GM12878 (cell line): ENCODE measurements around the gene FYB1. TPM values are rescaled to one million over a fixed set of nuclear protein-coding genes. Genes with fewer than 3 reads are reported as not detected.

Experiments used
- ATAC-seq: fragments of 200-7000 bp; cut with Tn5 transposase; 3 replicates; pipeline ENCODE4 v1.9.1; 2020; ENCODE audit warnings: mild to moderate bottlenecking, moderate library complexity
- BruUV-seq: library from RNA; stranded (reverse); fragments of 400-500 nt; replicated peaks from 2 replicates; lab custom pipeline; 2021; lab: Mats Ljungman, UMichigan
- CTCF ChIA-PET: fragments of 300-600 bp; sonication (Branson Sonifier 250); formaldehyde crosslinking; extraction: SDS; loops from one replicate; lab custom pipeline; 2021; ENCODE audit warnings: inconsistent platforms; lab: Yijun Ruan, JAX
- POLR2A ChIA-PET: fragments of 350-600 bp; formaldehyde crosslinking; extraction: SDS; loops from one replicate; lab custom pipeline; 2021; ENCODE audit warnings: inconsistent platforms; lab: Charles Lee
- RAD21 ChIA-PET: fragments of 300-600 bp; sonication (Branson Sonifier 250); formaldehyde crosslinking; loops from one replicate; lab custom pipeline; 2023; ENCODE audit warnings: antibody characterized with exemption; ENCODE audit not compliant: unreplicated experiment; lab: Charles Lee
- SMC1A ChIA-PET: fragments of 300-600 bp; sonication (Branson Sonifier 250); formaldehyde crosslinking; loops from one replicate; lab custom pipeline; 2023; ENCODE audit not compliant: unreplicated experiment, uncharacterized antibody; lab: Charles Lee
- DNase-seq: peaks from one replicate; pipeline ENCODE4 v3.0.0-alpha.2; 2011; ENCODE audit warnings: low read depth, low spot score
- FAIRE-seq: peaks from 3 replicates; lab custom pipeline; 2011; peaks lifted over from hg19 to GRCh38; lab: Jason Lieb, UNC
- H2AFZ ChIP-seq: 2 replicates; pipeline ENCODE4 v1.6.0; 2011; ENCODE audit warnings: low read depth, low read length, control low read depth; ENCODE audit not compliant: control insufficient read depth
- H3K27ac ChIP-seq: 2 replicates; pipeline ENCODE4 v1.5.1; 2011; ENCODE audit warnings: control low read depth; ENCODE audit not compliant: control insufficient read depth, insufficient read depth
- H3K27me3 ChIP-seq, 2 experiments: replicated peaks in 1 of 2; 2 replicates each; pipeline versions ENCODE4 v1.6.0 to v1.6.1; 2011; ENCODE audit warnings: low read length in 1 of 2; ENCODE audit not compliant: control insufficient read depth in 2 of 2, insufficient read depth in 2 of 2
- H3K36me3 ChIP-seq, 2 experiments: 2 replicates each; pipeline ENCODE4 v1.5.1; 2011; ENCODE audit warnings: low read length in 1 of 2; ENCODE audit not compliant: control insufficient read depth in 2 of 2, insufficient read depth in 2 of 2
- H3K4me1 ChIP-seq: 2 replicates; pipeline ENCODE4 v1.6.1; 2011; ENCODE audit warnings: mild to moderate bottlenecking, low read length, moderate library complexity, mixed read lengths; ENCODE audit not compliant: control insufficient read depth, insufficient read depth
- H3K4me2 ChIP-seq: 2 replicates; pipeline ENCODE4 v1.6.0; 2011; ENCODE audit warnings: control low read depth; ENCODE audit not compliant: control insufficient read depth, insufficient read depth
- H3K4me3 ChIP-seq: fragments of 200-600 bp; sonication (generic); 2 replicates; pipeline ENCODE4 v1.5.1; 2016
- H3K79me2 ChIP-seq: 2 replicates; pipeline ENCODE4 v1.6.0; 2011; ENCODE audit warnings: low read length; ENCODE audit not compliant: control insufficient read depth, insufficient read depth
- H3K9ac ChIP-seq: 2 replicates; pipeline ENCODE4 v1.8.0; 2011; ENCODE audit warnings: low read length, control low read depth, mixed read lengths; ENCODE audit not compliant: control insufficient read depth, insufficient read depth
- H3K9me3 ChIP-seq: replicated peaks from 3 replicates; pipeline ENCODE4 v1.5.1; 2011; ENCODE audit warnings: mild to moderate bottlenecking, low read length; ENCODE audit not compliant: control insufficient read depth, insufficient read depth
- H4K20me1 ChIP-seq: 2 replicates; pipeline ENCODE4 v1.6.0; 2011; ENCODE audit not compliant: control insufficient read depth, insufficient read depth
- CBFB ChIP-seq: IDR thresholded peaks from 2 replicates; pipeline ENCODE4 v1.6.1; 2016; ENCODE audit warnings: antibody characterized with exemption, low read depth
- GABPA ChIP-seq: IDR thresholded peaks from 2 replicates; pipeline ENCODE4 v1.6.1; 2014; ENCODE audit warnings: antibody characterized with exemption, low read depth, mild to moderate bottlenecking, inconsistent platforms
- IRF4 ChIP-seq: IDR thresholded peaks from 2 replicates; pipeline ENCODE4 v1.6.1; 2011; ENCODE audit warnings: low read depth, low read length
- MYB ChIP-seq: fragments of 150-350 bp; IDR thresholded peaks from 2 replicates; pipeline ENCODE4 v1.6.1; 2014; ENCODE audit warnings: mild to moderate bottlenecking, low read depth, low read length, borderline replicate concordance
- NFYB ChIP-seq: IDR thresholded peaks from 2 replicates; pipeline ENCODE4 v1.6.1; 2011; ENCODE audit warnings: low read depth, mild to moderate bottlenecking, low read length, improper control_type of control experiment, moderate library complexity; ENCODE audit not compliant: insufficient read depth
- RAD51 ChIP-seq: fragments of 450-650 bp; IDR thresholded peaks from 2 replicates; pipeline ENCODE4 v1.6.1; 2016; ENCODE audit warnings: moderate library complexity, mild to moderate bottlenecking, inconsistent platforms
- SMAD1 ChIP-seq: fragments of 450-650 bp; IDR thresholded peaks from 2 replicates; pipeline ENCODE4 v1.6.1; 2018; ENCODE audit warnings: mild to moderate bottlenecking, low read depth; ENCODE audit not compliant: partially characterized antibody
- SMAD5 ChIP-seq: IDR thresholded peaks from 2 replicates; pipeline ENCODE4 v1.6.1; 2016; ENCODE audit warnings: antibody characterized with exemption, low read depth
- SPI1 ChIP-seq: IDR thresholded peaks from 2 replicates; pipeline ENCODE4 v1.6.1; 2011; ENCODE audit warnings: low read depth, mild to moderate bottlenecking, low read length, moderate library complexity, borderline replicate concordance; ENCODE audit not compliant: insufficient read depth
- SREBF2 ChIP-seq: IDR thresholded peaks from 2 replicates; pipeline ENCODE4 v1.6.1; 2012; ENCODE audit warnings: mild to moderate bottlenecking, low read length
- TCF7 ChIP-seq: IDR thresholded peaks from 2 replicates; pipeline ENCODE4 v1.6.1; 2014; ENCODE audit warnings: antibody characterized with exemption, borderline replicate concordance
- ZNF384 ChIP-seq: IDR thresholded peaks from 2 replicates; pipeline ENCODE4 v1.6.1; 2012; ENCODE audit warnings: low read depth, mild to moderate bottlenecking, low read length, improper control_type of control experiment, borderline replicate concordance
- WGBS: methylation state at CpG from one replicate; pipeline ENCODE4 v1.1.6; 2016; ENCODE audit warnings: low lambda C conversion rate; ENCODE audit not compliant: insufficient replicate concordance, insufficient coverage; ENCODE audit errors: missing lambda C conversion rate; 5-methylcytosine and 5-hydroxymethylcytosine counted together
- in situ Hi-C: fragments of 300-500 bp; cut with MboI; formaldehyde crosslinking; loops from 9 replicates; pipeline ENCODE4 v1.14.3; 2018; ENCODE audit warnings: mixed read lengths
- intact Hi-C: fragments of 100-400 bp; cut with micrococcal nuclease; formaldehyde crosslinking; loops from one replicate; pipeline ENCODE4 v1.14.2; 2022; ENCODE audit not compliant: unreplicated experiment
- polyA plus RNA-seq, 11 experiments: library from polyadenylated mRNA; depleted of rRNA in 4 of 11; unstranded in 6 of 11; stranded (reverse) in 5 of 11; fragments of >200 nt; fragmentation: Nextera tagmentation in 4 of 11; fragmentation: Illumina TruSeq in 1 of 11; extraction: Ambion mirVana in 4 of 11; extraction: Trizol in 1 of 11; gene quantifications; 1 replicate in 1 of 11; 2 replicates in 10 of 11; pipeline versions ENCODE4 v1.2.1 to v1.2.3, GENCODE V29; 2011 to 2016; ENCODE audit warnings: inconsistent platforms in 2 of 11, missing spikeins in 2 of 11, low read depth in 1 of 11
- total RNA-seq, 4 experiments: library from RNA; depleted of rRNA in 3 of 4; stranded (reverse); fragments of >200 nt in 3 of 4; fragmentation: Illumina TruSeq in 1 of 4; extraction: Trizol in 1 of 4; gene quantifications; 2 replicates each; pipeline versions ENCODE4 v1.2.1 to v1.2.3, GENCODE V29; 2013 to 2021
- TF ChIP-seq, protein P1 (sequence below): fragments of 450-650 bp; IDR thresholded peaks from 2 replicates; pipeline ENCODE4 v1.6.1; 2016; ENCODE audit warnings: mild to moderate bottlenecking
- TF ChIP-seq, protein P2 (sequence below): fragments of 450-650 bp; IDR thresholded peaks from 2 replicates; pipeline ENCODE4 v1.6.1; 2017; ENCODE audit warnings: mild to moderate bottlenecking, moderate library complexity
- TF ChIP-seq, protein P3 (sequence below): fragments of 450-650 bp; IDR thresholded peaks from 2 replicates; pipeline ENCODE4 v1.6.1; 2014; ENCODE audit warnings: mild to moderate bottlenecking

The FYB1 gene
- total and polyA plus RNA-seq, 10 of the 15 experiments (the other 5 are each of a cell fraction or from before 2014, with no cell fraction given): 0.06 to 4.3 (median 0.25) TPM; not detected in 2

DNA sequence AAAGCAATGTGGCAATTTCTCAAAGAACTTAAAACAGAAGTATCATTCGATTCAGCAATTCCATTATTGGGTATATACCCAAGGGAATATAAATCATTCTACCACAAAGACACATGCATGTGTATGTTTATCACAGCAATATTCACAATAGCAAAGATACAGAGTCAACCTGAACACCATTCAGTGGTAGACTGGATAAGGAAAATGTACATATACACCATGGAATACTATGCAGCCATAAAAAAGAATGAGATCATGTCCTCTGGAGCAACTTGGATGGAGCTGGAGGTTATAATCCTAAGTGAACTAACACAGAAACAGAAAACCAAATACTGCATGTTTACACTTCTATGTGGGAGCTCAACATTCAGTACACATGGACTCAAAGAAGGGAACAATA lies 21.4 kb upstream of the FYB1 start (continued):
- TF ChIP-seq, protein P1, sequence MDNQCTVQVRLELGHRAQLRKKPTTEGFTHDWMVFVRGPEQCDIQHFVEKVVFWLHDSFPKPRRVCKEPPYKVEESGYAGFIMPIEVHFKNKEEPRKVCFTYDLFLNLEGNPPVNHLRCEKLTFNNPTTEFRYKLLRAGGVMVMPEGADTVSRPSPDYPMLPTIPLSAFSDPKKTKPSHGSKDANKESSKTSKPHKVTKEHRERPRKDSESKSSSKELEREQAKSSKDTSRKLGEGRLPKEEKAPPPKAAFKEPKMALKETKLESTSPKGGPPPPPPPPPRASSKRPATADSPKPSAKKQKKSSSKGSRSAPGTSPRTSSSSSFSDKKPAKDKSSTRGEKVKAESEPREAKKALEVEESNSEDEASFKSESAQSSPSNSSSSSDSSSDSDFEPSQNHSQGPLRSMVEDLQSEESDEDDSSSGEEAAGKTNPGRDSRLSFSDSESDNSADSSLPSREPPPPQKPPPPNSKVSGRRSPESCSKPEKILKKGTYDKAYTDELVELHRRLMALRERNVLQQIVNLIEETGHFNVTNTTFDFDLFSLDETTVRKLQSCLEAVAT: no peak
- TF ChIP-seq TCF7 (no peak), SMAD5 (no peak), SMAD1 (no peak)

DNA sequence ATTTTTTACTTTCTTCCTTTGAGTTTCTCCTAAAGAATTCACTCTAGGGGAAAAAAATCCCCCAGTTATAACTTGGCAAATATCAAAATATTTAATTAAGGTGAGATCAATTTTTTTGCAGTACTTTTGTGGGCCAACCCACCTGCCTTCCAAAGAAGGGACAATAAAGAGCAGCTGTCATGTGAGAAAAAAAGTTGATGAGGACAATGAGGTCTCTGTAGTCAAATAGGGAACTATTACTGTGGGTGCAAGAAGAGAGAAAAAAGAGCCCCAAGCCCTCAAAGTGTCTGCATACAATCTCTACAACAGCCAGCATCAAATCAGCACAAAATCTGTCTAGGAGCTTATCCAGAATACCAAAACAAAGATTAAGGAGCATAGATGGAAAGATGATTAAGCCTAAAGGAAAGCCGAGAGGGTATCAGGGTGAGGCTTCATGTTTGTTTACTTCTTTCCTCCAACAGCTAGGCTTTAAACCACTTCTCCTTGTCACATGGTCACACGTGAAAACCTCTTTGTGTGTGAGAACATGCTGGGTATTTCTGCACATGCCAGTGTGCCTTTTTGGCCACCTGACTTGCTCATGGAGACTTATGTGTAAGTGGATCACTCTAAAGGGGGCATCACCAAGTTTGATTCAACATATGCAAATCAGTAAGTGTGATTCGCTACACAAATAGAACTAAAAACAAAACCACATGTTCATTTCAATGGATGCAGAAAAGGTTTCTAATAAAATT lies 19.2 kb upstream of the FYB1 start:
- POLR2A ChIA-PET: interaction anchor here (0.8 kb wide), 1 partner anchor 16 kb away, joined by 3 read pairs; no protein-coding TSS in a partner anchor
- TF ChIP-seq SREBF2 (no peak), CBFB (no peak), GABPA (no peak), MYB (no peak), RAD51 (peak; percentile 83), SPI1 (no peak), IRF4 (no peak), NFYB (no peak), ZNF384 (peak; percentile 74; the same call in 1 of the 2 replicates)
- TF ChIP-seq, protein P2, sequence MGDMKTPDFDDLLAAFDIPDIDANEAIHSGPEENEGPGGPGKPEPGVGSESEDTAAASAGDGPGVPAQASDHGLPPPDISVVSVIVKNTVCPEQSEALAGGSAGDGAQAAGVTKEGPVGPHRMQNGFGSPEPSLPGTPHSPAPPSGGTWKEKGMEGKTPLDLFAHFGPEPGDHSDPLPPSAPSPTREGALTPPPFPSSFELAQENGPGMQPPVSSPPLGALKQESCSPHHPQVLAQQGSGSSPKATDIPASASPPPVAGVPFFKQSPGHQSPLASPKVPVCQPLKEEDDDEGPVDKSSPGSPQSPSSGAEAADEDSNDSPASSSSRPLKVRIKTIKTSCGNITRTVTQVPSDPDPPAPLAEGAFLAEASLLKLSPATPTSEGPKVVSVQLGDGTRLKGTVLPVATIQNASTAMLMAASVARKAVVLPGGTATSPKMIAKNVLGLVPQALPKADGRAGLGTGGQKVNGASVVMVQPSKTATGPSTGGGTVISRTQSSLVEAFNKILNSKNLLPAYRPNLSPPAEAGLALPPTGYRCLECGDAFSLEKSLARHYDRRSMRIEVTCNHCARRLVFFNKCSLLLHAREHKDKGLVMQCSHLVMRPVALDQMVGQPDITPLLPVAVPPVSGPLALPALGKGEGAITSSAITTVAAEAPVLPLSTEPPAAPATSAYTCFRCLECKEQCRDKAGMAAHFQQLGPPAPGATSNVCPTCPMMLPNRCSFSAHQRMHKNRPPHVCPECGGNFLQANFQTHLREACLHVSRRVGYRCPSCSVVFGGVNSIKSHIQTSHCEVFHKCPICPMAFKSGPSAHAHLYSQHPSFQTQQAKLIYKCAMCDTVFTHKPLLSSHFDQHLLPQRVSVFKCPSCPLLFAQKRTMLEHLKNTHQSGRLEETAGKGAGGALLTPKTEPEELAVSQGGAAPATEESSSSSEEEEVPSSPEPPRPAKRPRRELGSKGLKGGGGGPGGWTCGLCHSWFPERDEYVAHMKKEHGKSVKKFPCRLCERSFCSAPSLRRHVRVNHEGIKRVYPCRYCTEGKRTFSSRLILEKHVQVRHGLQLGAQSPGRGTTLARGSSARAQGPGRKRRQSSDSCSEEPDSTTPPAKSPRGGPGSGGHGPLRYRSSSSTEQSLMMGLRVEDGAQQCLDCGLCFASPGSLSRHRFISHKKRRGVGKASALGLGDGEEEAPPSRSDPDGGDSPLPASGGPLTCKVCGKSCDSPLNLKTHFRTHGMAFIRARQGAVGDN: peak; percentile 43; the same call in 1 of the 2 replicates
- TF ChIP-seq, protein P3, sequence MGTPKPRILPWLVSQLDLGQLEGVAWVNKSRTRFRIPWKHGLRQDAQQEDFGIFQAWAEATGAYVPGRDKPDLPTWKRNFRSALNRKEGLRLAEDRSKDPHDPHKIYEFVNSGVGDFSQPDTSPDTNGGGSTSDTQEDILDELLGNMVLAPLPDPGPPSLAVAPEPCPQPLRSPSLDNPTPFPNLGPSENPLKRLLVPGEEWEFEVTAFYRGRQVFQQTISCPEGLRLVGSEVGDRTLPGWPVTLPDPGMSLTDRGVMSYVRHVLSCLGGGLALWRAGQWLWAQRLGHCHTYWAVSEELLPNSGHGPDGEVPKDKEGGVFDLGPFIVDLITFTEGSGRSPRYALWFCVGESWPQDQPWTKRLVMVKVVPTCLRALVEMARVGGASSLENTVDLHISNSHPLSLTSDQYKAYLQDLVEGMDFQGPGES: no peak

More for the DNA sequence above, 19.2 kb upstream of the FYB1 start:
- in situ Hi-C loops: no loop called here
- Histone ChIP-seq H2AFZ (no peak overlapping the region; the same call in 1 of the 2 replicates), H3K9ac (no peak overlapping the region), H3K4me2 (no peak overlapping the region), H3K79me2 (no peaks in the 10 kb centered on the region), H3K27me3 (no peaks in the 10 kb centered on the region), H3K4me3 (no peak overlapping the region), H3K9me3 (peaks cover 3% of the 10 kb centered on the region; the same call in 2 of the 3 replicates), H4K20me1 (no peaks in the 10 kb centered on the region), H3K4me1 (no peaks in the 10 kb centered on the region), H3K27ac (no peak overlapping the region), H3K36me3 (no peaks in the 10 kb centered on the region)
- SMC1A ChIA-PET: interaction anchor here (0.7 to 2.9 kb wide), 6 partner anchors 9 to 45 kb away, joined by 3 to 16 read pairs (median 4); no protein-coding TSS in a partner anchor
- DNase-seq: peak; percentile 17
- no peak for ATAC-seq
- 21% methylated on average over 3 of the region's 3 CpGs for WGBS
- intact Hi-C loops: no loop called here
- RAD21 ChIA-PET: interaction anchor here (1.5 to 1.6 kb wide), 2 partner anchors 20 to 32 kb away, joined by 3 to 4 read pairs; no protein-coding TSS in a partner anchor
- CTCF ChIA-PET: interaction anchor here (1.7 to 2.3 kb wide), 2 partner anchors 32 to 45 kb away, joined by 3 to 6 read pairs; no protein-coding TSS in a partner anchor
- BruUV-seq: no TSS peak
- FAIRE-seq: no peak
